GM19397 (cell line): ENCODE results near the gene TBC1D17.

Experiments used
- ATAC-seq: cut with Tn5 transposase; IDR thresholded peaks from one replicate; pipeline ENCODE4 v1.9.1; 2021; ENCODE audit warnings: mild to moderate bottlenecking, moderate library complexity; ENCODE audit not compliant: unreplicated experiment

Gene TBC1D17

DNA sequence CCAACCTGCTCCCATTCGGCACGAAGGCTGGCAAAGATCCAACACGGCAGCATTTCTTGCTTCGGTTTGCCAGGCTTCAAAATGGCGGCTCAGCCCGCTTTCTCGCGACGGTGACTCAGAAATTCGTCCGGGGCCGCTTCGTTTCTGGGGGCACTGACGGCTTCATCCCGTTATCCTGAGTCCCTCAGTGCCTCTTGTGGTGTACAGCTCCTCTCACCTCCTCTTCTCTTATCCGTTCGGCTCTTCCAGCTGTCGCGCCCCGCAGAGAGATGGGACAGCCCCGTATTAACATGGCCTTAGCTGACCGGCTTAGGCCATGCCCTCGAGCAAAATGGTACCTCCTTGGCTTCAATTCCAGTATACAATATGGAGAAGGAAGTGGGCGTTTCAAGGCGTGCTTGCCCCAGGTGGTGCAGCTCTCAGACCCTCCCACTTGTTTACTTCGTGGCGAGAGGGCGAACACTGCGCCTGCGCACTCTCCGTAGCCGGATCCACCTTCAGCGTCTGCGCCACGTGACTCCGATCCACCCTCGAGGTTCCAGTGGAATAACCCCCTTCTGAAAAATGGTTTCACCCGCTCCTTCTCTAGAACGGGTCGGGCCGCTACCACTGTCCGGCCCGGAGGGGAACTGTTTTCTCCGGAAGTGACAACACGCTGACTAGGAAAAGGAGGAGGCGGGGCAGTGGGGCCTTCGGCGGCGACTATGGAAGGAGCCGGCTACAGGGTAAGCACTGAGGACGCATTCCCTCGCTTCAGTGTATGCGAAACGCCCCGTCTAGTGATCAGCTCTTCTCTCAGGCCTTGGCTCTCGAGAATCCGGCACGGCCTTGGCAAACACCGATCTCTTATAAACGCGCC is at the start of gene TBC1D17, which contains the start of gene AKT1S1:
Gene TBC1D17 (plus strand): TSS at position 683 of the 859 bp plus-strand sequence. CDS start 22 bp downstream, at position 705.
Gene AKT1S1 (minus strand): TSS at position 336 of the 859 bp plus-strand sequence. CDS start 4,060 bp downstream, outside the sequence.
- peak; percentile 58 for ATAC-seq

DNA sequence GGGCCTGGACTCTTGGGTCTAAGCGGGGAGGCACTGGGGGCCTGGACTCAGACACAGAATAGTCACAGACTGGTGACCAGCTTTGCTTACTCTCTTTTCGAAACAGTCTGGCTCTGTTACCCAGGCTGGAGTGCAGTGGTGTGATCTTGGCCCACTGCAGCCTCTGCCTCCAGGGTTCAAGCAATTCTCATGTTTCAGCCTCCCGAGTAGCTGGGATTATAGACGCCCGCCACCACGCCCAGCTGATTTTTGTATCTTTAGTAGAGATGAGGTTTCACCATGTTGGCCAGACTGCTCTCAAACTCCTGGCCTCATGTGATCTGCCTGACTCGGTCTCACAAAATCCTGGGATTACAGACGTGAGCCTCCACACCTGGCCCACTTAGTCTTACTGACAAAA is 48.3 kb upstream of the TBC1D17 start:
- ATAC-seq = no peak

- ATAC-seq = no peak
Observed at GRCh38 chr19:49829721-49830120, 47.8 kb upstream of the TBC1D17 start.

GRCh38 chr19:49830766-49831165 is 46.7 kb upstream of the TBC1D17 start:
- ATAC-seq = no peak

GRCh38 chr19:49831592-49831991 is 45.9 kb upstream of the TBC1D17 start:
- ATAC-seq = no peak

DNA sequence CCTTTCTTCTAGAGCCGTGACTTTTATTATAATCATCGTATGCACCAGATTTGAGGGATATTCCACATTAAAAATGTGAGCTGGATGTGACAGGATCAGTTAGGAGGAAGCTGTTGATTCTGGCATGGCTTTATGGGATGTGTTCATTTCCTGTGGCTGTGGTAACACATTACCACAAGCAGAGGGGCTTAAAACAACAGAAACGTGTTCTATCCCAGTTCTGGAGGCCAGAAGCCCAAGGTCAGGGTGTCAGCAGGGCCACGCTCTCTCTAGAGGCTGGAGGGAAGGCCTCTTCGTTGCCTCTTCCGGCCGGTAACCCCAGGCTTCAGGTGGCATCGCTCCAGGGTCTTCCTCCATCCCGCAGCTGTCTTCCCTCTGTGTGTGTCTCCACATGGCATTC is 44.9 kb upstream of the TBC1D17 start:
- ATAC-seq = no peak

DNA sequence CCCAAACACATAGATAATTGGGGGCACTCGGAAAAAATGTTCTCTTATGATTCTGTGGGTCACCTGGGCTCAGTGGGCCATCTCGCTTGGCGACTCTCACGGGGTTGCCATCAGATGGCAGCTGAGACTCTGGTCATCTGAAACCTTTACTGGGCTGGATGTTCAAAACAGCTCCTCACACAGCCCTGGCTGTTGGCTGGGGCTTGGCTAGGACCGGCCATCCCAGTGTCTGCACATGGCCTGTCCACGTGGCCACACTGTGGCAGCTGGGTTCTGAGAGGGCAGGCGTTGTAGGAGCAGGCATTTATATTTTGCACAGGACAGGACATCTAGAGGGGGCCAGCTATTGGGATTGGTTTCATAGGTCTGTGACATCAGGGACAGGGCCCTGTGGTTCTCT is 43.9 kb upstream of the TBC1D17 start:
- ATAC-seq = no peak

- no peak for ATAC-seq
Observed at GRCh38 chr19:49835562-49835961, 41.9 kb upstream of the TBC1D17 start.

DNA sequence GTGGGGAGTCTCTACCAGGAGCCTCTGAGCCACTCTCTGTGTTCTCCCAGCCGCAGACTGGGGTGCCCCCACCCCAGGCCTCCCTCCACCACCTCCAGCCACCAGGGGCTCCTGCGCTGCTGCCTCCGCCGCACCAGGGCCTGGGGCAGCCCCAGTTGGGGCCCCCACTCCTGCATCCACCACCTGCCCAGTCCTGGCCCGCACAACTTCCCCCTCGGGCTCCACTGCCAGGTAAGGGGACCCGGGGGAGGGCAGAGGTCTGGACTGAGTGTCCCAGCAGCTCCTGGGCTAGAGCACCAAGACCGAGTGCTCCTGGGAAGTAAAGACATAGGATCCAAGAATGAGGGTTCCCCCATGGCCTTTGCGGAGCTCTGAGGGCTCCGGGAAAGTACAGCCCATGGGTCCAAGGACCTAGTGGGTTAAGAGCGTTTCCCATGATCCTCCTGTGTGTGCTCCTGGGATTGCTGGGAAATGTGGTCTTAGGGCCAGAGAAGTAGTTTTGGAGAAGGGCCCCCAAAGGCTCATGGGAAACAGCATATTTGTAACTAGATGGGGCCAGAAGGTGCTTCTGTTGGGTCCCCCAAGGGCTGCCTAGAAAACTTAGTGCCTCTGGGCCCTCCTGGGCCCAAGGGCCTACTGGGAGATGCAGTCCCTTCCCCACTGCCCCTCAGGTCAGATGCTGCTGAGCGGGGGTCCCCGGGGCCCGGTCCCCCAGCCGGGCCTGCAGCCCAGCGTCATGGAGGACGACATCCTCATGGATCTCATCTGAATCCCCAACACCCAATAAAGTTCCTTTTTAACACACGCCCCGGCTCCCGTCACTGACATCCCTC is 41.1 kb upstream of the TBC1D17 start:
- ATAC-seq = no peak

DNA sequence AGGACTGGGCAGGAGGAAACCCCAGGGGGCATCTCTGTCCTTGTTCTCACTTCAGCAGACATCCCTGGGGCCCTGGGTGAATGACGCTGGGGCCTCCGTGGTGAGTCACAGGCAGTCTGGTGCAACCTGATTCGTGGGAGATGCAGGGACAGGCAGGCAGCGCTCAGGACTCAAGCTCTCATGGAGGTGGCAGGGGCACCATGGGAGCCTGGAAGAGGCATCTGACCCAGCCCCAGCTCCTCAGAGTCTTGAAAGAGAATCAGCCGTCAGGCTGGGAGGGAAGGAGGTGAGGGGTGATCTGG is 40.5 kb upstream of the TBC1D17 start:
- ATAC-seq = no peak

GRCh38 chr19:49837425-49837824 is 40.1 kb upstream of the TBC1D17 start:
- ATAC-seq = no peak

GRCh38 chr19:49838885-49839588 is 38.5 kb upstream of the TBC1D17 start:
- ATAC-seq = no peak

GRCh38 chr19:49839713-49840112 is 37.8 kb upstream of the TBC1D17 start:
- ATAC-seq = no peak

- no peak for ATAC-seq
Observed at GRCh38 chr19:49840321-49840720, 37.2 kb upstream of the TBC1D17 start.

GRCh38 chr19:49840736-49841249 is 36.7 kb upstream of the TBC1D17 start:
- ATAC-seq = no peak

- no peak for ATAC-seq
Observed at GRCh38 chr19:49843265-49843664, 34.2 kb upstream of the TBC1D17 start.

- no peak for ATAC-seq
Observed at GRCh38 chr19:49844138-49845095, 33.1 kb upstream of the TBC1D17 start.

DNA sequence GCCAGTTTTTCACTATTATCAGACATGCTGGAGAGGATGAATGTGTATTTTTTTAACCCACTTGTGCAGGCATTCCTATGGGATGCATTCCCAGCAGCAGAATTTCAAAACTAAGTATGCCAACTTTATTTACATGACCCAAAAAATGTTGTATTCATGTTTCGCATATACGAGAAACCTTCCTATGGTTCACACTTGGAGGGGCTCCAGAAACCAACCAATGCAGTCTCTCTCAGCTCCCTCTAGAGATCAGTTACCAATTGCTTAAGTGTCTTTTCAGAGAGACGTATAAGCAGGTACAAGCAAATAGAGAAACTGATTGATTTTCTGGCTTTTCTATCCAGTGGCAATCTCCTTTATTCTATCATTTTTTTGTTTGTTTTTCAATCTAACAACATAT is 32.1 kb upstream of the TBC1D17 start:
- ATAC-seq = no peak

DNA sequence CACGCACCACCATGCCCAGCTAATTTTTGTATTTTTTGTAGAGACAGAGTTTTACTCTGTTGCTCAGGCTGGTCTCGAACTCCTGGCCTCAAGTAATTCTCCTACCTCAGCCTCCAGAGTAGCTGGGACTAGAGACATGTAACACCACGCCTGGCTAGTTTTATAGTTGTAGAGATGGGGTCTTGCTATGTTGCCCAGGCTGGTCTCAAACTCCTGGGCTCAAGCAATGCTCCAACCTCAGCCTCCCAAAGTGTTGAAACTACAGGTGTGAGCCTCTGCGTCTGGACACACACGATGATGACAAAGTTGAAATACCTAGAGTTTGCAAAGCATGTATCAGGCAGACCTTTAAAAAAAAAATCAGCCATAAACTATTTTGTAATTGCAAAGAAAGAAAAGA is 31.1 kb upstream of the TBC1D17 start:
- no peak for ATAC-seq
